Loucy (cell line): ENCODE data around the gene FSTL5.

Experiments
- H2AFZ ChIP-seq: fragments of 200-600 bp; sonication (generic); 2 replicates; pipeline ENCODE4 v1.6.0; 2016; ENCODE audit warnings: antibody characterized with exemption, mild to moderate bottlenecking, low read length, moderate library complexity
- H3F3A ChIP-seq: fragments of 200-600 bp; 2 replicates; pipeline ENCODE4 v1.6.0; 2016; ENCODE audit warnings: antibody characterized with exemption, low read depth, mild to moderate bottlenecking
- H3K27me3 ChIP-seq: fragments of 200-600 bp; sonication (generic); 2 replicates; pipeline ENCODE4 v1.6.1; 2014; ENCODE audit warnings: low read length, mild to moderate bottlenecking; ENCODE audit not compliant: insufficient read depth, poor library complexity, severe bottlenecking
- H3K36me3 ChIP-seq: fragments of 200-600 bp; sonication (generic); 2 replicates; pipeline ENCODE4 v1.6.1; 2016; ENCODE audit warnings: low read length; ENCODE audit not compliant: insufficient read depth
- H3K4me1 ChIP-seq: fragments of 200-600 bp; sonication (generic); 2 replicates; pipeline ENCODE4 v1.5.1; 2014; ENCODE audit warnings: low read length, mild to moderate bottlenecking; ENCODE audit not compliant: insufficient read depth, poor library complexity, severe bottlenecking
- H3K4me2 ChIP-seq: fragments of 200-600 bp; sonication (generic); 2 replicates; pipeline ENCODE4 v1.6.0; 2014; ENCODE audit warnings: antibody characterized with exemption, low read length, low read depth, mild to moderate bottlenecking; ENCODE audit not compliant: poor library complexity, severe bottlenecking
- H3K4me3 ChIP-seq: fragments of 200-600 bp; sonication (generic); 2 replicates; pipeline ENCODE4 v1.5.1; 2014; ENCODE audit warnings: low read length, mild to moderate bottlenecking, mixed read lengths; ENCODE audit not compliant: poor library complexity, severe bottlenecking
- H3K79me2 ChIP-seq: fragments of 200-600 bp; sonication (generic); 2 replicates; pipeline ENCODE4 v1.6.1; 2014; ENCODE audit warnings: low read length; ENCODE audit not compliant: insufficient read depth
- H3K9ac ChIP-seq: fragments of 200-600 bp; sonication (generic); 2 replicates; pipeline ENCODE4 v1.6.0; 2014; ENCODE audit warnings: mild to moderate bottlenecking, low read depth, low read length, moderate library complexity; ENCODE audit not compliant: poor library complexity, severe bottlenecking
- H3K9me2 ChIP-seq: fragments of 200-600 bp; sonication (generic); replicated peaks from 2 replicates; pipeline ENCODE4 v1.6.1; 2016; ENCODE audit warnings: low read depth, low read length, mixed read lengths
- H3K9me3 ChIP-seq: fragments of 200-600 bp; sonication (generic); 2 replicates; pipeline ENCODE4 v1.6.1; 2014; ENCODE audit warnings: mild to moderate bottlenecking, antibody characterized with exemption, low read length, low read depth; ENCODE audit not compliant: insufficient read depth
- H4K20me1 ChIP-seq: fragments of 200-600 bp; sonication (generic); 2 replicates; pipeline ENCODE4 v1.6.0; 2014; ENCODE audit warnings: antibody characterized with exemption, low read length, mild to moderate bottlenecking; ENCODE audit not compliant: insufficient read depth, poor library complexity, severe bottlenecking
- CTCF ChIP-seq: fragments of 200-600 bp; sonication (generic); conservative IDR thresholded peaks from 2 replicates; pipeline ENCODE4 v1.5.1; 2014; ENCODE audit warnings: mild to moderate bottlenecking, antibody characterized with exemption, low read length
- EZH2phosphoT487 ChIP-seq: fragments of 200-600 bp; IDR thresholded peaks from 2 replicates; pipeline ENCODE4 v1.6.1; 2018; ENCODE audit warnings: antibody characterized with exemption, mild to moderate bottlenecking, moderate library complexity, borderline replicate concordance

Gene FSTL5

GRCh38 chr4:162116095-162116779, 47.6 kb downstream of the FSTL5 start:
- Histone ChIP-seq H3K27me3 (no peaks in the 10 kb centered on the region), H3K79me2 (no peaks in the 10 kb centered on the region), H3K9me2 (no peaks in the 10 kb centered on the region), H3K36me3 (no peaks in the 10 kb centered on the region), H3K9me3 (no peaks in the 10 kb centered on the region), H3K4me3 (no peak overlapping the region), H3F3A (no peaks in the 10 kb centered on the region), H4K20me1 (no peaks in the 10 kb centered on the region), H3K4me2 (no peak overlapping the region), H3K4me1 (no peaks in the 10 kb centered on the region), H2AFZ (no peak overlapping the region), H3K9ac (no peak overlapping the region)
- no peak for TF ChIP-seq CTCF
- TF ChIP-seq EZH2phosphoT487: no peak

- Histone ChIP-seq H4K20me1 (no peaks in the 10 kb centered on the region), H3K36me3 (no peaks in the 10 kb centered on the region), H3K9ac (no peak overlapping the region), H3K4me3 (no peak overlapping the region), H3K9me2 (no peaks in the 10 kb centered on the region), H3K4me1 (no peaks in the 10 kb centered on the region), H3F3A (no peaks in the 10 kb centered on the region), H3K9me3 (no peaks in the 10 kb centered on the region), H2AFZ (no peak overlapping the region), H3K79me2 (no peaks in the 10 kb centered on the region), H3K27me3 (no peaks in the 10 kb centered on the region), H3K4me2 (no peak overlapping the region)
- TF ChIP-seq CTCF (no peak), EZH2phosphoT487 (no peak)
Measured at GRCh38 chr4:162115333-162115732, 48.5 kb downstream of the FSTL5 start.

GRCh38 chr4:162111078-162111477, 52.7 kb downstream of the FSTL5 start:
- H3K79me2 ChIP-seq: no peaks in the 10 kb centered on the region
- H4K20me1 ChIP-seq: no peaks in the 10 kb centered on the region
- H3K9ac ChIP-seq: no peak overlapping the region
- no peaks in the 10 kb centered on the region for H3K9me2 ChIP-seq
- H3K4me3 ChIP-seq: no peak overlapping the region
- no peaks in the 10 kb centered on the region for H3K9me3 ChIP-seq
- no peak overlapping the region for H3K4me2 ChIP-seq
- no peak overlapping the region for H2AFZ ChIP-seq
- no peaks in the 10 kb centered on the region for H3K36me3 ChIP-seq
- no peaks in the 10 kb centered on the region for H3F3A ChIP-seq
- H3K4me1 ChIP-seq: no peaks in the 10 kb centered on the region
- no peak for TF ChIP-seq EZH2phosphoT487
- TF ChIP-seq CTCF: no peak
- H3K27me3 ChIP-seq: no peaks in the 10 kb centered on the region
